Right forelimb (tissue), 1 donor: ENCODE measurements around the gene SDCBP2.

ENCODE experiments used
- DNase-seq: peaks from one replicate; pipeline ENCODE4 v3.0.0-alpha.2; 2018

The SDCBP2 gene

GRCh38 chr20:1267809-1268374, 61.0 kb downstream of the SDCBP2 start:
- no peak for DNase-seq

GRCh38 chr20:1267161-1267560, 61.8 kb downstream of the SDCBP2 start:
- DNase-seq = no peak

DNA sequence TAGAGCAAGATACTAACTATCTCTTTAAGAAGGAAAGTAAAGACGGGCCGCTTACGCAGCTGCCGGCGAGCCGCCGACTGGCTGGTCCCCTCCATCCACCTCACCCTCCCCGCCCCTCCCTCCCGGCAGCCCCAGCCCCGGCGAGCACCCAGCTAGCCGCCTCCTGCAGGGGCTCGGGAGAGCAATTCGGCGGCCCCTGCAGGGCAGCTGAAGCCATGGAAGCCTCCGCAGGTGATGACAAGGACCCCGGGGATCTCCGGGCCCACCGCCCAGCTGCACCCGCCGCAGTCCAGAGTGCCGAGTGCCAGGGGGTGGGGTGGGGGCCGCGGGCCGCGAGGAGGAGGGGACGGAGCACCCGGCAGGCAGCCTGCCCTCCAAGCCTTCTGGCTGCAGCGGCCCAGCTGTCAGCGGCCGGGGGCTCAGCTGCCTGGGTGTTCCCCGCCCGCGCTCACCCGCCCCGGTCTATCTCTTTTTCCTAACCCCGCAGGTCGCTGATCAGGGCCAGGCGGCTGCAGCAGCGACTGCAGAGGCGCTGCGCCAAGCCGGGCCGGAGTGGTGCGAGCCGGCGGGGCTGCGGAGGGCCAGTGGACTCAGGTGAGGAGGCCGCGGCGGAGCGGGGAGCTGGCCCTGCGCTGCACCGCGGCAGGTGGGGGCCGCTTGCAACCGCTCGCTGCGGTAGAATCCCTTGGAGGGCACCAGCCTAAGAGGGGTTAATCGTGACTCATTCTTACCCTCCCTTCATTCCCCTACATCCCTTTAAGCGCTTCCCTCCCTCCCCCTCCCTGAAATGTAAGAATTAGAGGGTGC, 62.6 kb downstream of the SDCBP2 start, which contains the start of gene SNPH:
Gene SNPH, plus strand, starts transcription at position 128 of the 807 bp plus-strand sequence. CDS start 29,946 bp downstream, outside the sequence.
- peak; percentile 81 for DNase-seq

DNA sequence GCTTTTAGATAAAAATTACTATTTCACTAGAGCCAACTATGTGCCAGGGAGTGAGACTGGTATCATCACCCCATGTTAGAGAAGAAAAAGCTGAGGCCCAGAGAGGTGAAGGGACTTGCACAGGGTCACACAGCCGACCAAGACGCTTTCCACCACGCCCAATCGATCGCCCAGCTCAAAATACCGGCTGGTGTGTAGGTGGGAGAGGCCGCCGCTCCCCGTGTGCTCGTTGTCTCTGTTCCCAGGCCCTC, 63.1 kb downstream of the SDCBP2 start:
- no peak for DNase-seq

DNA sequence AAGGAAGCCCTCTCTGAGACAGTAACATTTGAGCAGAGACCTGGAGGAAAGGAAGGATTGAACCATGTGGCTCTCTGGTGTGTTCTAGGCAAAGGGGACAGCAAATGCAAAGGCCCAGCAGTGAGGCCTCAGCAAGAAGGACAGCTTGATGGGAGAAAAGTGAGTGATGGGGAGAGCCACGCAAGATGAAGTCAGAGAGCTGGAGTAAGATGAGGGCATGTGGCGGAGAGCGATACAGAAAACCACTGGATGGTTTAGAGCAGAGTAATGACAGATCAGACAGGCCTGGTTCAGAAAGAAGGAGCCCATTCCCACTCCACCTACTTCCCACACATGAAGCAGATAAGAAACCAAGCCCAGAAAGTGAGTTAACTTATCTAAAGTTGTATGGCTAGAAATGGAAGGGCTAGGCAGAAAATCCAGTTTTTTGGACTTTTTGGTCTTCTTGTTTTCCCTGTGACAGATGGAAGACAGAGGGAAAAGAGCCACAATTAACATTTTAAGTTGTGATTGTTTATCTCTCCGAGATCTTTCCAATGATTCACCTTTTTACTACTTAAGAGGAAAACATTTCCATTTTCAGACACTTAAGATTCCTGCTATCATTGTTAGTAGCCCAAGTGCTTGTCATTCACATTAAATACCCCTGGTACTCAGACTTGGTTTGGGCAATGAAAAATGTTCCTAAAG, 63.6 kb downstream of the SDCBP2 start:
- DNase-seq = no peak

- no peak for DNase-seq
Observed at GRCh38 chr20:1264727-1265126, 64.2 kb downstream of the SDCBP2 start.

DNA sequence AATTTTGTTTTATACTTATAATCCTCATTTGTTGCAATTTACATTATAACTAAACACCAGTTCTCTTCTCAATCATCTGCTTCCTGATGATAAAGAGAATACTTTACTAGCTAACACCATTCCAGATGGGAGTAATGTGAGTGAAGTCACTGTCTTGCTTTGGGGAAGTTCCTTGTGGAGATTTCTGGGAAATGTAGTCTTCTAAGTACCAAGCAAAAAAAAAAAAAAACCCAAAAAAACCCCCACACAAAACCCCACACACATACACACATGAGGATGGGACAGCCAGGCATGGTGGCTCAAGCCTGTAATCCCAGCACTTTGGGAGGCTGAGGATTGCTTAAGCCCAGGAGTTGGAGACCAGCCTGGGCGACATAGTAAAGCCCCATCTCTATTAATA, 65.1 kb downstream of the SDCBP2 start:
- no peak for DNase-seq
